Dendritic cell treated with granulocyte-macrophage colony-stimulating factor and Interleukin-4, amounts not matched to agents 40 ng/mL and 50 ng/mL, for 4 days (primary cell): Measurements from ENCODE around the gene TRPM3.

Experiments used
- H3K27ac Mint-ChIP-seq: one replicate; pipeline ENCODE4 v1.8.0; 2022; ENCODE audit warnings: mild to moderate bottlenecking, mixed read lengths
- H3K27me3 Mint-ChIP-seq: one replicate; pipeline ENCODE4 v1.8.0; 2022; ENCODE audit warnings: mild to moderate bottlenecking, mixed read lengths
- H3K36me3 Mint-ChIP-seq: one replicate; pipeline ENCODE4 v1.8.0; 2022; ENCODE audit warnings: low read depth, mixed read lengths
- H3K4me1 Mint-ChIP-seq: one replicate; pipeline ENCODE4 v1.8.0; 2022; ENCODE audit warnings: low read depth, mixed read lengths
- H3K4me3 Mint-ChIP-seq: one replicate; pipeline ENCODE4 v1.8.0; 2022; ENCODE audit warnings: mild to moderate bottlenecking, moderate library complexity, mixed read lengths
- H3K9me3 Mint-ChIP-seq: one replicate; pipeline ENCODE4 v1.8.0; 2022; ENCODE audit warnings: mixed read lengths
- intact Hi-C: fragments of 100-400 bp; cut with micrococcal nuclease; formaldehyde crosslinking; loops from one replicate; pipeline ENCODE4 v1.15.0; 2022

TRPM3 gene

DNA sequence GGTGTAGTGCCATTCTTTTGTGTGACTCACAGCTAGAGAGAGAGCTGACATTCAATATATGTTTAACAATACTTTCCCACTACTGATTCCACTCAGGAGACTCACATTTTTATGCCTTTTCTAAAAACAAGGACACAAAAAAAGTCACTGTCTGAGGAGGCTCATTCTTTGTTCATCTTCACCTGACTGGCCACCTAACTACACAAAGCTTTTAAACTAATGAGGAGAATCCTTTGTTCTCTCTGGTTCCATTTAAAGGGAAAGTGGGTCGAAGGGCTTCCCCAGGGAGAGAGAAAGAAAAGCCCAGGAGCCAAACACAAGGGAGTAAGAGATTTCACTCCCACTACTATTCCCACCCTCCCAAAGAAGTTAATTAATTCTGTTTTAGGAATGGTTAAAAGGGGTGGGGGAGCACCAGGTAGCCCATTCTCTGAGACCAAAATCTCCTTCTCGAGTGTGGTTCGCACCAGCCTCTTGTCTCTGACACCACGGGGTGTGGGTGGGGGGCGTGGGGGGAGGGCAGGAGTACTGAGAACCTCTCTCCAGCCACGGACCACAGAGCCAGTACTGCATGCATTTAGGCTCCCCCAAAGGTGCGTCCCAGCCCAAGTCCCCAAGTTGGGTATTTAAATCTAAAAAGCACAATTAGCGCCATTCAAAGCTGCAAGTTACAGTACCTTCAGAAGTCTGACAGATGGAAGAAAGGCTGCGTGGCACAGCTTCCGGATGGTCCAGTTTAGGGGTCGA, 747 bp downstream of the TRPM3 start:
- peaks cover 11% of the 10 kb centered on the region for H3K27me3 Mint-ChIP-seq
- no peaks in the 10 kb centered on the region for H3K9me3 Mint-ChIP-seq
- H3K27ac Mint-ChIP-seq, result no peak overlapping the region
- no peaks in the 10 kb centered on the region for H3K36me3 Mint-ChIP-seq
- intact Hi-C loops, result no loop called here
- no peaks in the 10 kb centered on the region for H3K4me1 Mint-ChIP-seq
- no peak overlapping the region for H3K4me3 Mint-ChIP-seq

DNA sequence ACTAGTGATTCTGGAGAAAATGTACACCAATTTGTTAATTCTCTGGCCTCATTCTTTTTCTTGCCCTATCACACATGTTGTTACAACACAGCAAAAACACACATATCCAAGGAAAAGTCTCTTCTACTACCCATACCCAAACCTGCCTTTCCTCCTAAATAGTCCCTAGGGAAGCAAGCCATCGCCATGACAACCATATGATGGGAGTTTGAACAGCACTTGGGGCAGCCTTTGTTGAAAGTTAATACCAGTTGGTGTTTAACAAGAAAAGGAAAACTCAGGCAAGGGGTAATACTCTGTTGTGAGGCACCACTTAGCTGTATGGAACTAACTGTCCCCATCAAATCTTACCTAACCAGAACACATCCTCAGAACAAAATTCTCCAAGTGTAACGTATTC, 1.7 kb downstream of the TRPM3 start:
- no peaks in the 10 kb centered on the region for H3K9me3 Mint-ChIP-seq
- H3K36me3 Mint-ChIP-seq, result no peaks in the 10 kb centered on the region
- no peak overlapping the region for H3K4me3 Mint-ChIP-seq
- H3K27ac Mint-ChIP-seq, result no peak overlapping the region
- no peaks in the 10 kb centered on the region for H3K4me1 Mint-ChIP-seq
- intact Hi-C loops, result no loop called here
- H3K27me3 Mint-ChIP-seq, result peaks cover 11% of the 10 kb centered on the region

GRCh38 chr9:71118324-71118723, 3.1 kb downstream of the TRPM3 start:
- H3K27me3 Mint-ChIP-seq, result peaks cover 11% of the 10 kb centered on the region
- H3K27ac Mint-ChIP-seq, result no peak overlapping the region
- peaks cover 6% of the 10 kb centered on the region for H3K9me3 Mint-ChIP-seq
- H3K36me3 Mint-ChIP-seq, result no peaks in the 10 kb centered on the region
- no peak overlapping the region for H3K4me3 Mint-ChIP-seq
- no peaks in the 10 kb centered on the region for H3K4me1 Mint-ChIP-seq
- intact Hi-C loops, result no loop called here

DNA sequence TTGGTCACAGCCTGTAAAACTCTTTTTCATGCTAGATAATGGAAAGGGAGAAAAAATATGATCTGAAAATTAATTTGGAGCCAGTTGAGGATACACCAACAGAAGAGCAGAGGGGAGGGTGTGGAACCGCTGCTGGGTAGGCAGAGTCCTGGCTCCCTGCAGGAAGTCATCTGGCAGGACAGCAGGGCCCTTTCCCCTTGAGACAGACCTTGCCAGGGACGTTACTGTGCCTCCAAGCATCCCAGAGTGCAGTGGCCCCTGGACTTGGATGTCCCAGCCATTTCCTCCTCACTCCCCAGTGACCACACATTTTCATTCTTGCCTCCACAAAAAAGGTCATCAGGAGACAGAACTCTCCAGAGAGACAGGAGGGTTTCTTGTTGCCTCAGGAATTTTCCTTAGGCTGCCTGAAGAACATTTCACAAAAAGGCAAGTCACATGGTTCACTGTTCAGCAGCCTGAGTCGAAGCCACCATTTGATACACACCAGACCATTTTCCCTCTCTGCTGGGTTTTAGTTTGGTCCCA, 5.9 kb downstream of the TRPM3 start:
- Mint-ChIP-seq H3K4me1 (no peaks in the 10 kb centered on the region), H3K4me3 (no peak overlapping the region), H3K9me3 (peaks cover 6% of the 10 kb centered on the region), H3K27ac (no peak overlapping the region), H3K27me3 (peaks cover under 1% of the 10 kb centered on the region), H3K36me3 (no peaks in the 10 kb centered on the region)
- intact Hi-C loops, result no loop called here

DNA sequence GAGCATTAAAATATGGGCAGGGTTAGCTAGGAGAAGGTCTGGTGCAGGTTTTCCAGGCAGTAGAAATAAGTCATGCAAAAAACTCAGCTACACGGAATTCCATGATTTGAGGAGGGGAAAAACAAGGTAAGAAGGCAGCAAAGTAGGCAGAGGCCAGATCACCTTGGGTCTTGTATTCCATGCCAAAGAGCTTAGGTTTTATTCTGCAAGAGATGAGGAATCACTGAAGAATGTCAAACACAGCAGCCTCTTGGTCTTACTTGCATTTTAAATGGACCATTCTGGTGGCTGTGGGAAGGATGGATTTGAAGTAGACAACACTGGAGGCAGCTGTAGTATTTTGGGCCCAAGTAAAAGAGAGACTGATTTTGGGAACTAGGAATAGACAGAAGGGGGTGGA, 8.6 kb downstream of the TRPM3 start:
- Mint-ChIP-seq H3K36me3 (no peaks in the 10 kb centered on the region), H3K4me3 (no peak overlapping the region), H3K27ac (no peak overlapping the region), H3K27me3 (no peaks in the 10 kb centered on the region), H3K4me1 (no peaks in the 10 kb centered on the region), H3K9me3 (peaks cover 6% of the 10 kb centered on the region)
- intact Hi-C loops, result no loop called here

GRCh38 chr9:71108937-71109336, 12.5 kb downstream of the TRPM3 start:
- no peaks in the 10 kb centered on the region for H3K4me1 Mint-ChIP-seq
- H3K9me3 Mint-ChIP-seq, result peaks cover under 1% of the 10 kb centered on the region
- no peak overlapping the region for H3K4me3 Mint-ChIP-seq
- no peaks in the 10 kb centered on the region for H3K27me3 Mint-ChIP-seq
- intact Hi-C loops, result no loop called here
- H3K36me3 Mint-ChIP-seq, result no peaks in the 10 kb centered on the region
- H3K27ac Mint-ChIP-seq, result no peak overlapping the region

DNA sequence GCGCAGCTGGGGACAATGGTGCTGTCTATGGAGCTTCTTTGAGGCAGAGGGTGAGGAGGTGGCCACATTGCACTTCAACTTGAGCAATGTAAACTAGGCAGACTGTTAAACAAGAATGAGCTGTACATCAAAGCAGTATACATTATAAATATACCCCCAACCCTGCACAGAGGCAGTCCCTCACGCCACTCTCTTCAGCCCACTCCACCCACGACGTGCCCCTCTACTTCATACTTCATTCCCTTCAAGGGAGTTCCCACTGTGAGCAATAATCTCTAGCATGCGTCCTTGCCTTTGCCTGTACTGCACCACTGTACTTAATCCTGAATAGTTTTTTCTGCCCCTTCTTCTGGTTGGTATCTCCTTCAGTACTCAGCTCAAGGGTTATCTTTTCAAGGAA, 14.4 kb downstream of the TRPM3 start:
- H3K9me3 Mint-ChIP-seq, result no peaks in the 10 kb centered on the region
- H3K36me3 Mint-ChIP-seq, result no peaks in the 10 kb centered on the region

DNA sequence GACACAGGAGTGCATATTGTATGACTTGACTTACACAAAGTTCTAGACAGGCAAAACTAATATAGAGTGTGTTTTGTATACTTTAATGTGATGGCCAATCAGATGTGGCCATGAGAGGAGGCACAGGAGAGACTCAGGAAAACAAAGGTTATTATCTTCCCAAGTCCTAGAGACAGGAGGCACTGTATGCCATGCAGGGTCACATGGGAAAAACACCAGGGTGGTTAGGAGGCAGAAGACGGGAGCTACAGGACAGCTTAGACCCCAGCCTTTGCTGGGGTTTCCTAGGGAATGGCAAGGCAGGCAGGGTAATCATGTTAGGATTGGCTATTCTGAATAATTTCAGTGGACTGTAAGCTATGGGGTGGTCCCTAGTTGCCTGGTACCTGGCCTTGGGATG, 16.2 kb downstream of the TRPM3 start:
- Mint-ChIP-seq H3K9me3 (no peaks in the 10 kb centered on the region), H3K27ac (no peak overlapping the region), H3K4me1 (no peaks in the 10 kb centered on the region), H3K4me3 (no peak overlapping the region), H3K36me3 (no peaks in the 10 kb centered on the region), H3K27me3 (no peaks in the 10 kb centered on the region)
- intact Hi-C loops, result no loop called here

More for the DNA sequence above, 14.4 kb downstream of the TRPM3 start:
- intact Hi-C loops, result no loop called here
- Mint-ChIP-seq H3K4me3 (no peak overlapping the region), H3K4me1 (no peaks in the 10 kb centered on the region), H3K27ac (no peak overlapping the region), H3K27me3 (no peaks in the 10 kb centered on the region)

DNA sequence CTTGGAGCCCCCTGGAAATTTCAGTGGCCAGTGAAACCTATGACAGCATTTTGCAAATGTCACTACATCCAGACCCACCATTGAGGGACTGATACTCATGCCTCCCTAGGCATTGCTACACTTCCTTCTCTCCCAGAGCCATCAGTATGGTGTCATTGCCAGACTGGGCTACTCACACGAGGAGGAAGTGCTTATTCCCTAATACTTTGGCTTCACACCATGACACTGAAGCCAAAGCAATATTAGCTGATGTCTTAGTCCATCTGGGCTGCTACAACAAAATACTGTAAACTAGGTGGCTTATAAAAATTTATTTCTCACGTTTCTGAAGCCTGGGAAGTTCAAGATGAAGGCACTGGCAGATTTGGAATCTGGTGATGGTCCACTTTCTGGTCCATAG, 22.6 kb downstream of the TRPM3 start:
- H3K4me3 Mint-ChIP-seq, result no peak overlapping the region
- no peak overlapping the region for H3K27ac Mint-ChIP-seq
- no peaks in the 10 kb centered on the region for H3K9me3 Mint-ChIP-seq
- H3K27me3 Mint-ChIP-seq, result no peaks in the 10 kb centered on the region
- intact Hi-C loops, result no loop called here
- no peaks in the 10 kb centered on the region for H3K4me1 Mint-ChIP-seq
- no peaks in the 10 kb centered on the region for H3K36me3 Mint-ChIP-seq

GRCh38 chr9:71097671-71098070, 23.8 kb downstream of the TRPM3 start:
- no peaks in the 10 kb centered on the region for H3K36me3 Mint-ChIP-seq
- intact Hi-C loops, result no loop called here
- no peaks in the 10 kb centered on the region for H3K9me3 Mint-ChIP-seq
- no peak overlapping the region for H3K4me3 Mint-ChIP-seq
- H3K4me1 Mint-ChIP-seq, result no peaks in the 10 kb centered on the region
- no peaks in the 10 kb centered on the region for H3K27me3 Mint-ChIP-seq
- no peak overlapping the region for H3K27ac Mint-ChIP-seq

GRCh38 chr9:71096421-71097108, 24.9 kb downstream of the TRPM3 start:
- no peaks in the 10 kb centered on the region for H3K36me3 Mint-ChIP-seq
- no peaks in the 10 kb centered on the region for H3K4me1 Mint-ChIP-seq
- intact Hi-C loops, result no loop called here
- H3K4me3 Mint-ChIP-seq, result no peak overlapping the region
- no peaks in the 10 kb centered on the region for H3K9me3 Mint-ChIP-seq
- H3K27ac Mint-ChIP-seq, result no peak overlapping the region
- H3K27me3 Mint-ChIP-seq, result no peaks in the 10 kb centered on the region

- H3K9me3 Mint-ChIP-seq, result no peaks in the 10 kb centered on the region
- no peak overlapping the region for H3K27ac Mint-ChIP-seq
- H3K27me3 Mint-ChIP-seq, result no peaks in the 10 kb centered on the region
- no peaks in the 10 kb centered on the region for H3K4me1 Mint-ChIP-seq
- H3K4me3 Mint-ChIP-seq, result no peak overlapping the region
- intact Hi-C loops, result no loop called here
- H3K36me3 Mint-ChIP-seq, result no peaks in the 10 kb centered on the region
These were observed 26.6 kb downstream of the TRPM3 start for GRCh38 chr9:71094708-71095251.

DNA sequence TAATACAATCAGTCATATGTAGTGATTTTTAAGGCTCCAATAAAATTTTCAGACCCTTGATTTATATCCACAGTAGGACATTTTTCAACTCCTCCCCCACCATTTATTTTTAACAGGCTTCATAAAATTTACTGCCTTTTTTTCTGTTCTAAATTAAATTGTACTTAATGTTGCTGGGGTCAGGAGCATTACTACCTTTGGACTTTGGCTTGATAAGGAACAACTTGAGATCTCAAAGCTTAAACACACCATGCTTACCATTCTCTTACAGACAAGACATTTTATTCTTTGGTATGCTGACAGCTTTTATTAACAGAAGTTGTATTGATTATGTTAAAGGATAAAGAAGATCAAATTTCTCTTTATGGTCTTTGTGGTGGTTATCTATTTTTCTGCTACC, 30.5 kb downstream of the TRPM3 start:
- Mint-ChIP-seq H3K27me3 (no peaks in the 10 kb centered on the region), H3K4me1 (no peaks in the 10 kb centered on the region), H3K36me3 (no peaks in the 10 kb centered on the region), H3K9me3 (no peaks in the 10 kb centered on the region), H3K27ac (no peak overlapping the region), H3K4me3 (no peak overlapping the region)
- intact Hi-C loops, result no loop called here

- H3K4me1 Mint-ChIP-seq, result no peaks in the 10 kb centered on the region
- no peaks in the 10 kb centered on the region for H3K36me3 Mint-ChIP-seq
- H3K4me3 Mint-ChIP-seq, result no peak overlapping the region
- no peaks in the 10 kb centered on the region for H3K27me3 Mint-ChIP-seq
- H3K9me3 Mint-ChIP-seq, result peaks cover 3% of the 10 kb centered on the region
- intact Hi-C loops, result no loop called here
- no peak overlapping the region for H3K27ac Mint-ChIP-seq
These were observed 42.0 kb downstream of the TRPM3 start for GRCh38 chr9:71079451-71079850.
